H4 (cell line): ENCODE data around the gene PI4K2A. TPM values are rescaled to one million over a fixed set of nuclear protein-coding genes. Genes with fewer than 3 reads are reported as not detected.

Source experiments
- DNase-seq: peaks from one replicate; pipeline ENCODE4 v3.0.0-alpha.2; 2015; ENCODE audit warnings: low spot score
- total RNA-seq: library from RNA; depleted of rRNA; stranded (reverse); fragments of >200 nt; shearing (Covaris generic); gene quantifications from 2 replicates; pipeline ENCODE4 v1.2.3, GENCODE V29; 2014

PI4K2A gene
- total RNA-seq, 1 experiment from 2014 or later: 10.9 TPM

DNA sequence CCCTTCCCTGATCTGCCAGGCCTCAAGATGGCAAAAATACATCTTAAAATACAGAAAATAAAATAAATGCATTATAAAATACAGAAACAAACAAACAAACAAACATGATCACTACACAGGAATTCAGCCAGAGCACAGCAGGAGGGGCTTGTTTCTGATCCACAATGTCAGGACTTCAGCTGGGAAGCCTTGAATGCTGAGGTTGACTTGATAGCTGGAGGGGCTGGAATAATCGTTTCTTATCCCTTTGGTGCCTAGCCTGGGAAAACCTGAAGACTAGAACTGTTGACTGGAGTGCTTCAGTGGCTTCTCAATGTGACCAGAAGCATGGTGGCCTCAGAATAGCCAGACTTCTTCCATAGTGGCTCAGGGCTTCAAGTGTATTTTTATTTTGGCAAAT, 63.9 kb downstream of the PI4K2A start:
- no peak for DNase-seq

DNA sequence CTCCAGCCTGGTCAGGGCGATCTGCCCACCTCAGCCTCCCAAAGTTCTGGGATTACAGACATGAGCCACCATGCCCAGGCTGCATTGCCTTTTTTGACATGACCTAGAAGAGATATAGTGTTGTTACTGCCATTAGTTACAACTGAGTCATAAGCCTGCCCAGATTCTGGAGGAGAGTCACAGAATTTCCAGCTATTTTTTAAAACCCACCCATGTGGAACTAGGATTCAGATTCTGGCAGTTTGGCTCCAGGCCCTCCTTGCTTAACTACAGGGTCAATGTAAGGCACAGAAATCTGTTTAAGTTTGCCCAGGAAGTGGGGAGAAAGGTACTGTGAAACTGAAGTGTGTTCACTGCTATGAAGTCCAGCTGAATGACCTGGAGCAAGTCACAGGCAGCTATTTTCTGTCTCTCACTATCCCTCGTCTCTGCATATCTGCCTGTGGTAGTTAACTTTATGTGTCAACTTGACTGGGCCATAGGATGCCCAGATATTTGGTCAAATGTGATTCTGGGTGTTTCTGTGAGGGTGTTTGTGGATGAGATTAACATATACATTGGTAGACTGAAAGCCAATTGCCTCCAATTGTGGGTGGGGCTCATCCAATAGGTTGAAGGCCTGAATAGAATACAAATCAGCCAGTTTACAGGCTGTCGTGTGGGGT, 64.7 kb downstream of the PI4K2A start:
- no peak for DNase-seq

DNA sequence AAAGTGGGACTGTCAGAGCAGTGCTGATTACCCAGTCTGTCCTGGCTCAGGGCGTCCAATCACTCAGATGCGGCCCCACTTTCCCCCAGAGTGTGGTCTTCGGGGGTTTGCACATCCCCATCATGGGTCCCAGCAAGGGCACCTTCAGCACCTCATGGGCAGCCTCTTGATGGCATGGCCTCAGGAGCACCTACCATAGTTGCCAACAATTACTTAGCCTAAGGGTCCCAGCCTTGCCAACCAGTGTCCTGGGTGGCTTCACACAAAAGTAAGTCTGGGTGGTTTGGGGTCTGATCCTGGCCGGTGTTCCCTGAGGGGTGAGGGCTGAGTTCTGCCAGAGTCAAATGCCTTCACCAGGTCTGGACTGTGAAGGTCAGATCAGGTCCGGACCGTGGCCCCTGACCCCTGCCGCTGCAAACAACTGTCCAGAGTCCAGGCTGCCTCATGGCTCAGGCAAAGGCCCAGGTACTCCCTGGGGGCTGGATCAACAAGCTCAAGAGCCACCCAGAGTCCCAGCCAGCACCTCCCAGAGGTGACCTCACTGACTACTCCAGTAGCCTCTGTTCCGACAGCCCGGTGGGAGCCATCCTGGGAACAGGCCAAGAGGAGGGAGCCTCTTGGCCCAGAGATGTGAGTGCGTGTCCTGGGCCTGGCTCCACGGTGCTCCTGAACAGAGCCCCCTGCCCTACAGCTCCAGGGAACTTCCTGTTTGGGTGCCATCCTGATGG, 66.8 kb downstream of the PI4K2A start:
- no peak for DNase-seq

DNA sequence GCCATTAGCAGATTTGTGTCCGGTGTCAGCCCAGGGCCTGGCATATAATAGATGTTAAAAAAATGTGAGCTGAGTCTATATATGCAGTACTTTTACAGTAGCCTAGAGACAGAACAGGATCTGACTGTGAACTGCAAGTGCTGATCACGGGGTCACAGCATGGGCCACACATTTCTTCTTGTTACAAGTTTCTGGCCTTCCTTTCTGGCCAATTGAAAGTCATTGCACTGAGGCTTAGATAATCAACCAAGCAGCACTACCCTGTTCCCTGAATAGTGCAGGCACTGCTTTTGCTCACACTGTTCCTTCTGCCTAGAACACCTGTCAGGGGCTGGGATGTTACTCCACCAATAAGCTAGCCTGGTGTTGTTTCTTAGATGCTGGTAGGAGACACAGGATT, 67.7 kb downstream of the PI4K2A start:
- no peak for DNase-seq

DNA sequence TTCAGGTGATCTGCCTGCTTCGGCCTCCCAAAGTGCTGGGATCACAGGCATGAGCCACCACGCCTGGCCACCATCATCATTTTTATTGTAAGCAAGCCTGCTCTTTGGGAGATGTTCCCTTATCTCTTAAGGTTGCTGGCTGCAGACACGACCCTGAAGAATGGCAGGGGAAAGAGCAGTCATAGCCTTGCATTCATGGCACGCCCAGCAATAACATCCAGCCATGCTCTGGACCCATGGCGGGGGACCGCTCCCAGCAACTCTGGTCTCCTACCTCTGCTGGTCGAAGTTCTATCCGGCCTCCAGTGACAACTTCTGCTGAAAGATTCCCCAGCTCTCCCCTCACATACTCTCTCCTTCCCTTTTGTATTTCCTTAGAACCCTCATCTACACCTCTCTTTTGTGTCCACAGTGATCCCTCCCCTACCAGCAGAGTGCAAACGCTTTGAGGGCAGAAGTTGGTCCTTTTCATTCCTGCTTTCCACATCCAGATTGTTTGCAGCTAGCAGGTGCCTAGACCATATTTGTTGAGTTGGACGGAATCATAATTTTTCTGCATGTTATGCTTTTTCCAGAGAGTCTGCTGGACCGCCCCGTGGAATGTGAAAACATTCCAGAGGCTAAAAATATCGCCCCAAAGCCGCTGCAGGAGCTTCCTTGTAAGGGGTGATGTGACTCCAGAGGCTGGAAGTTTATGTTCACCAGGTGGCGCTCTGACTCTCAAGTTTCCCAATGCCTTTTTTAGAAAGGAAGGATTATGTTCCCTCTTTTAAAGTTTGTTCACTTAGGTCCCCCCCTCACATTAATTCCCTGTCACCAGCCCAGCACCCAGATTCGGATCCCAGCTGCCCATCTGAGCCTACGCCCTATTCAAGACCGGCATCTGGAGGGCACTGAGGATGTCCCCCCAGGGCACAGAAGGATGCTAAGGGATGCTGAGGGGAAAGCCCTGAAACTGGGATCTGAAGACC, 68.8 kb downstream of the PI4K2A start:
- peak; percentile 44 for DNase-seq

DNA sequence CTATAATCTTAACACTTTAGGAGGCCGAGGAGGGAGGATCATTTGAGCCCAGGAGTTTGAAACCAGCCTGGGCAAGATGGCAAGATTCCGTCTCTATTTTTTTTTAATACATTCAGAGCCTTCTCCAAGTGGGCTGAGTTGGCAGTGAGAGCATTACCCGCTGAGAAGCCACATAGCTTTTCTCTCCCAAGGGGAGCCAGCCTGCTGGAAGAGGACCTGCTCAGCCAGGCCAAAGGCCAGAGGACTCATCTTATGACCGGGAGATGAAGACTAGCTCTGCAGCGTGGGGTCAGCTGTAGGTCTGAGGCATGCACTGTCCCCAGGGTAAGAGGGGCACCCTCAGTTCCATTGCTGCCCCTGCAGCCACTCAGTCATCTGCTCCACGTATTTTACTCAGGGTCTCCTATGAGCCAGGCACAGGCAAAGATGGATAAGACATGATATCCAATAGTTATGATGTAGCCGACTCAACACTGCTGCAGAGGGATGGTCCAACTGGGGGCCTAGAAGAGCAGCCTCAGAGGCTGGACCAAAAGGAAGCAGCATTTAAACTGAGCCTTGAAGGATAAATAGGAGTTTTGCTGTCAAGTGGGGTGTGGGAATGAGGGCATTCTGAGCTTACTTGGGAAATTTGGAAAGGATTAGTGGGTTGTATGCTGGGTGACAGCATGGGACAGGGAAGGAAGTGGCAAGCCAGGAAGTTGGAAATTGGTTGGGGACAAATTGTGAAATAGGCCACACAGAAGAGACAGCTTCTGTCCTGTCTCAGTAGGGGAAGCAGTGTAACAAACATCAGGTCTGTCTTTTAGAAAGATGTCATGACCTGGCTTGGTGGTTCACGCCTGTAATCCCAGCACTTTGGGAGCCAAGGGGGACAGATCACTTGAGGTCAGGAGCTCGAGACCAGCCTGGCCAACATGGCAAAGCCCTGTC, 71.4 kb downstream of the PI4K2A start:
- no peak for DNase-seq

DNA sequence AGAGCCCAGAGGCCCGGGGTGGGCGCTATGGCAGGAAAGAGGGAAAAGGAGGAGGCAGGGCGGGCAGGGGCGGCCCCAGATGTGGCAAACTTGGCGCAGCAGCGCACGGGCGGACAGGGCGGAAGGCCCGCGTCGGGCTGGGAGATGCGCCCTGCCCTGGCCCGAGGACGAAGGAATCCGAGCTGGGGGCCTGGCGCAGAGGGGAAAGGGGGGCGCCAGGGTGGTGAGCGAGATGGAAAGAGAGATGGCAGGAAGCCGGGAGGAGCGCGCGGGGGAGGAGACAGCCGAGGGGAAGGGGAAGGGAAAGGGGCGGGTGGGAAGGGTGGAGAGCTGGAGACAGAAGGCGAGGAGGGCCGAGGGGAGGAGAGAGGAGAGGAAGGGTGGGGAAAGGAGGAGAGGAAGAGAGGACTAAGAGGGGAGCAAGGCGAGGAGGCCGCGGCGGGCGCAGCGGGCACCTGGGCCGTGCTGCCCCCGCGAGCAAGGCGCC, 72.9 kb downstream of the PI4K2A start, which contains the start of gene MARVELD1:
TSS of gene MARVELD1 (plus strand) at position 392 of the 487 bp plus-strand sequence. CDS start 147 bp downstream, outside the sequence.
- DNase-seq: peak; percentile 71

DNA sequence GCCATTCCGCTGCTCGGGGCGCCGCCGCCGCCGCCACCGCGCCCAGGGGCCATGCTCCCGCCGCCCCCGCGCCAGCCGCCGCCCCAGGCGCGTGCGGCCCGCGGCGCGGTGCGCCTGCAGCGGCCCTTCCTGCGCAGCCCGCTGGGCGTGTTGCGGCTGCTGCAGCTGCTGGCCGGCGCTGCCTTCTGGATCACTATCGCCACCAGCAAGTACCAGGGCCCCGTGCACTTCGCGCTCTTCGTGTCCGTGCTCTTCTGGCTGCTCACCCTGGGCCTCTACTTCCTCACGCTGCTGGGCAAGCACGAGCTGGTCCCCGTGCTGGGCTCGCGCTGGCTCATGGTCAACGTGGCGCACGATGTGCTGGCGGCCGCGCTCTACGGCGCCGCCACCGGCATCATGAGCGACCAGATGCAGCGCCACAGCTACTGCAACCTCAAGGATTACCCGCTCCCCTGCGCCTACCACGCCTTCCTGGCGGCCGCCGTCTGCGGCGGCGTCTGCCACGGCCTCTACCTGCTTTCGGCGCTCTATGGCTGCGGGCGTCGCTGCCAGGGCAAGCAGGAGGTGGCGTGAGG, 73.4 kb downstream of the PI4K2A start:
- peak; percentile 69 for DNase-seq

DNA sequence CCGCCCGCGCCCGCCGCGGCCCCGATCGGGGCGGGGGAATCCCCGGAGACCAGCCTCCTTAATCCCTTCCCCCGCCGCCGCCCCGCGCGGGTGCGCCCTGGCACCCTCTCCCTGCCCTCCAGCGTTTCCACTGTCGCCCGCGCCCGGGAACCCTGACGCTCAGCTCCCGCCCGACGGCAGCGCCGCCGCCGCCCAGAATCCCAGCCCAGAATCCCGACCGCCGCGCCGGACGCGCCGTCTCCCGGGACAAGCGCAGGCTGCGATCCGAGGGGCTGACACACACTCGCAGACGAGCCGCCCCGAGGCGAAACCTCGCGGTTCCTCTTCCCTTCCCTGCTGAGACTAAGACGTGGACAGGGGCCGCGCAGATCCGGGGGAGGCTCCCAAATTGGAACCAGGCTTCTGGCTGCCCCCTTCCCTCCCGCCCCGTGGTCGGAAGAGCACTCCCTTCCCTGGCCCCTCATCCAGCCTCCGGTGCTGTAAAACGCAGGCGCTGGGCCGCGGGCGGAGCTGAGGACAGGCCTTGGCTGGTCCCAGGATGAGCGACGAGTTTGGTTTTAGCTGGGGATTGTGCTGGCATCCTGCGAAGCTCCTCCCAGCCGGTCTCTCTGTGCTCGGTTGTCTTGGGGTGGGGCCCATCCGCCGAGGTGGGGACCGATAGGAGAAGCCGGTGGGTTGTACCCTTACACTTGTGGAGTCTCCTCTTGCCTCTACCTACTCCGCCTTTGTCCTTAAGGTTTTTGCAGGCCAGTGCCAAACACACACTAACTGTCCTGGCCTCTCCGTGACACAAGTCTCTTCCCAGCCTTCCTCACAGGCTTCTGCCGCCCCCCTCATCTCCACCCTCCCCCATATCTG, 74.2 kb downstream of the PI4K2A start:
- no peak for DNase-seq

DNA sequence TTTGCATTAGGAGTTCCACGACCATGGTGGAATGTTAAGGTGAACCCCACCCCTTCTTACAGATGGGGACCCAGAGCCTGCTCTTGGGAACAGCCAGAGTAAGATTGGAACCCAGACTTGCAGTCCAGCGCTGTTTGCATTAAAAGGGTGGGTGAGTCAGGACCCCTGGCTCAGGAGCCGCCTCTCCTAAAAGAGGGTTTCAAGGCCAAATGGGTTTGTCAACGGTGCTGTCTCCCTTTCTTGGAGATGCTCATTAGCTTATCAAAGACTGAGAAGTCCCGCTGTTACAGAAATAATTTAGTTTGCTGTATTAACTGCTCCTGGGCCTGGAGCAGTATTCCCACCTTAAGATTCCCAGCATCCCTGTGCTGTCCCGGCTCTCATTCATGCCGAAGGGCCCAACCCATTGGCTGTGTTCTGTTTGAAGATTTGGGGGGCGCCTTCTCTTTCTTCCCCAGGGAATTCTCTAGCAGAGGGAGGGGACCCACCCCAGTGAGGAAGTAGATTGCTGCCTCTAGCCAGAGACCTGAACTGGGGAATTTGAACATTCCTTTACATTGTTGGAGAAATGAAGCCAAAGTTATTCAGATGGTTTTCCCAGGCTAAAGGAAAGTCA, 74.9 kb downstream of the PI4K2A start:
- no peak for DNase-seq

DNA sequence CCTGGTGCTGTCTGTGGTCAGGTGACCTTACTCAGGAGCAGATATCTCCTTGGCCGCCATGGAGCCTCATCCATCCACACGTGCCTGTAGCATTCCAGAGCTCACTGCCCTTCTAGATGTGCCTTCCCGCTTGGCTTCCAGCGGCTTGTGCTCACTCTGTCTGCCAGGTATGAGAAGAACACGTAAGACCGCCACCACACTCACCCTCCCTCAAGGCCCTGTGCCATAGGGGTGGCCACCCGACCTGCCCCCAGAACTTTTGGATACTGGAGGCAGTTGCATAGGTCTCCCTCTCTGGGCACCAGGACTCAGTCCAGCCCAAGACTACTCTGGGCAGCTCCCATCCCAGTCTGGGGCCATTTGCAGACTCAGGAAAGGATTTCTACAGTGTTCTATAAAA, 77.2 kb downstream of the PI4K2A start:
- no peak for DNase-seq

DNA sequence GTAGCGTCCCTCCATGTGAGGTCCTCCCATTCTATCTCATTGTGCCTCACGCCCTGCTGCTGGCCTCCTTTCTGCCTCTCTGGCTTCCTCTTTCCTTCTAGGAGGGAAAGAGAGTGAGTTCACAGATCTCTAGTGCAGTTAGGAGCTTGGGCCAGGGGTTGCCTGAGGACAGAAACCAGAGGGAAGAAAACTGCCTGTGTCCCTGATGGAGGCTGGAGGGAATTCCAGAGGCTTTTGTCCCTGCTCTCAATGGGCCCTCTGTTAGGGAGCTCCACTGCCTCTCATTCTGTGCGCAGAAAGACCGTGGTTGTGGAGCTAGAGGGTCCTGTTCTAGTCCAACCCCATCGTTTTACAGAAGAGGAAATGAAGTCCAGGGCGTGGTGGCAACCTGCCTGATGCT, 77.7 kb downstream of the PI4K2A start:
- DNase-seq: no peak

DNA sequence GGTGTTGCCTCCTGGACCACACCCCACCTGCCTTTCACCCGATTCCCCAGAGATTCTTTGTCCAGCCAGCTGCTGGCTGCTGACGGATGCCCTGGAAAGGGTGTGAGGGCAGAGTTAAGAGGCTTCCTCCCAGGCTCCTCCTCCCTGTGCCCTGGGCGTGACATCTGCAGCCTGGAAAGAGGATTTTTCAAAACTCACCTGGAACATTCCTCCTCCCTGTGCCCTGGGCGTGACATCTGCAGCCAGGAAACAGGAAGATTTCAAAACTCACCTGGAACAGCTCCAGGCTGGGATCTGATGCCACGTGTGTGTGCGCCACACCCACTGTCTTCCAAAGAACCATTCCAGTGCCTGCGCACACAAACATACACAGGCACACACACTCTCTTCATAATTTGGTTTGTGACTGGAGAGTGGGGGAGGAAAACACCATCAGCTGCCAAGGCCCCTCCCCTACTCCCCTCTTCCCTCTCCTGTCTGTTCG, 78.2 kb downstream of the PI4K2A start:
- no peak for DNase-seq

DNA sequence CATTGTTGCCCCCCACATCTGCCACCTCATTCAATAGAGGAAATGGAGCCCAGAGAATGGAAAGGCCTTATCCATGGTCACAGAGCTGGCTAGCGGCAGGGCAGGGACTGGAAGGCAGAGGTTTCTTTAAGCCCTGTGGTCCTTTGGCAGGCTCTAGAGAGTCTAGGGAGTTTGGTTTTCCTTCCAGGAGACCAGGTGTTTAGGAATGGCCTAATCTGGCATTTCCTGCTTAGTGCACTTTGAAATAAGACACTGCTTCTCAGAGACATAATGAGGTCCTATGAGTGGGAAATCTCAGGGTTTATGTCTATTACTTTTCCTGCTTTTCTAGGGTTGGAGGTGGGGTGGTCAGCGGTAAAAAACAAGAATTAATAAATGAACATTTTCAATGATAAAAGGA, 79.1 kb downstream of the PI4K2A start:
- DNase-seq: no peak

DNA sequence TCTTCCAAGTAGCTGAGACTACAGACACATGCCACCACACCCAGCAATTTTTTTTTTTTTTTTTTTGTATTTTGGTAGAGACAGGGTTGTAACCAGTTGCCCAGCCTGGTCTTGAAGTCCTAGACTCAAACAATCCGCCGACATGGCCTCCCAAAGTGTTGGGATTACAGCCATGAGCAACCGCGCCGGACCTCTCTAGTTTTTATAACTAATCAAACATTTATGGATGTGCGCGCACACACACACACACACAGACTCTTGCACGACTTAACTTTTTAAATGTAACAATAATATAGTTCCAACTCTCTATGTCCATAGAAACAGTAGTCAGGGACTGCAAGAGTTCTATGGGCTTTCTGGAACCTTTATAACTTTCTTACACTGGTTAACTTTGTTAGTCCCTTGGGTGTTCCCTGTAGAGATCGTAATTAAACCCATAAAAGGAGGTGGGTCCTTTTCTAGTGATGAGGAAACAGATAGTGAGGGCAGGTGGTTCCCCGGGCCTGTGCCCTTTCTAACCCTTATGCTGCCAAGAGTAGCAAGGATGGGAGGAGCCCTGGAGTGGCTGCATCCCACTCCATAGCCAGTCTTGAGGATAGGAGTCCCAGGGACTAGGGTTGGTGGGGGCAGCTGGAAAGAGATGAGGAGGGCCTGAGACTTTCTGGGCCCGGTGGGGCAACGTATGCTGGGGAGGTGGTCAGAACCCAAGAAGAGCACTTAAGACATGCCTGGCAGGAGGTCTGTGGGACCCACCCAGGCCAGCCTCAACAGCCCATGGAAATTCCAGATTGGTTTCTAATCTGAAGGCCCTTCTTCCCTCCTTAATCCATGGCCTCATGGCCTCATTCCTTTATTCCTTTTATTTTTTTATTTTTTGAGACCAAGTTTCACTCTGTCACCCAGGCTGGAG, 81.7 kb downstream of the PI4K2A start:
- DNase-seq: no peak

DNA sequence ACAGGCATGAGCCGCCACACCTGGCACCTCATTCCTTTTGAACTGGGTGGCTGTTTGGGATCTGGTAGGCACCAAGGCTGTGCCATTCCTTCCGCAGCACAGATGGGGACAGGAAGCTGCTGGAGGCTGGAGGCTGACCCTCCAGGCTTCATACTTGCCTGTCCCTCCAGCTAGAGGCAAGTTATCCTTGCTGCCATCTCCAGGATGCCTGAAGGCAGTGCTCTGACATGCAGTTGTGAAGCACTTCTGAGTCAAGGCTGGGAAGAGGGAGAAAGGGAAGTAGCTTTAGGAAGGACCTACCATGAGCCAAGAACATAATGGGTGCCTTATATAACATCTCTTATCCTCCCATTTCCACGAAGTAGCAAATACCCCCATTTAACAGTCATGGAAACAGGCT, 82.5 kb downstream of the PI4K2A start:
- DNase-seq: no peak

DNA sequence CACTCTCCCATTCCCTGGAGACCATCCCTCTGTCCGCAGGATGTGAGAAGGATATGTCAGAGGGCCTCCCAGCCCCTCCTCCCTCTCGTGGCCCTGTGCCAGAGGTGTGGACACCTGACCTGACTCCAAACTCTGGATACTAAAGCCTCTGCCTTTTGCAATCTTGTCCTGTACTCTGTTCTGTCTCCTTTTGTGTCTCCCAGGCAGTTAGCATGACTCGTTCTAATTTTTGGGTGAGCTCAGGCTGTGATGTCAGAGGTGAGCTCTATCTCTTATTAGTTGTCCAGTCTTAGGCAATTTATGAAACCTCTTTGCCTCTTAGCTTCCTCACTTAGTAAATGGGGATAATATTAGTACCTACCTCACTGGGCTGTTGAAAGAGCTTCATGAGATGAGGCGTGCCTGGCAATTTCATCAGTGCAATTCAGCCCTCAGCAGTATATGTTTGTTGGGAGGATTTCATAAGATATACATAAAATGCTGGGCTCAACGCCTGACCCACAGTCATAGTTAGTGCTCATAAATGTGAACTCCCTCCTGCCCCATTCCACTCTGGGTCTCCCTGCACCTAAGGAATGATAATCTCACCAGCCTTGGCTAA, 84.0 kb downstream of the PI4K2A start:
- no peak for DNase-seq
